GM21825 (cell line): ENCODE measurements around the gene UBXN11.

Experiments used
- ATAC-seq: cut with Tn5 transposase; IDR thresholded peaks from one replicate; pipeline ENCODE4 v1.9.1; 2021; ENCODE audit warnings: mild to moderate bottlenecking, moderate library complexity; ENCODE audit not compliant: unreplicated experiment

Gene UBXN11, protein sequence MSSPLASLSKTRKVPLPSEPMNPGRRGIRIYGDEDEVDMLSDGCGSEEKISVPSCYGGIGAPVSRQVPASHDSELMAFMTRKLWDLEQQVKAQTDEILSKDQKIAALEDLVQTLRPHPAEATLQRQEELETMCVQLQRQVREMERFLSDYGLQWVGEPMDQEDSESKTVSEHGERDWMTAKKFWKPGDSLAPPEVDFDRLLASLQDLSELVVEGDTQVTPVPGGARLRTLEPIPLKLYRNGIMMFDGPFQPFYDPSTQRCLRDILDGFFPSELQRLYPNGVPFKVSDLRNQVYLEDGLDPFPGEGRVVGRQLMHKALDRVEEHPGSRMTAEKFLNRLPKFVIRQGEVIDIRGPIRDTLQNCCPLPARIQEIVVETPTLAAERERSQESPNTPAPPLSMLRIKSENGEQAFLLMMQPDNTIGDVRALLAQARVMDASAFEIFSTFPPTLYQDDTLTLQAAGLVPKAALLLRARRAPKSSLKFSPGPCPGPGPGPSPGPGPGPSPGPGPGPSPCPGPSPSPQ

GRCh38 chr1:26306290-26307229 is at the start of gene UBXN11:
Gene UBXN11, minus strand, starts transcription at chr1:26306636. Its CDS starts 3,753 bp downstream, at chr1:26302883.
- ATAC-seq, result peak; percentile 97

GRCh38 chr1:26356106-26356505 is 49.7 kb upstream of the UBXN11 start:
- no peak for ATAC-seq

DNA sequence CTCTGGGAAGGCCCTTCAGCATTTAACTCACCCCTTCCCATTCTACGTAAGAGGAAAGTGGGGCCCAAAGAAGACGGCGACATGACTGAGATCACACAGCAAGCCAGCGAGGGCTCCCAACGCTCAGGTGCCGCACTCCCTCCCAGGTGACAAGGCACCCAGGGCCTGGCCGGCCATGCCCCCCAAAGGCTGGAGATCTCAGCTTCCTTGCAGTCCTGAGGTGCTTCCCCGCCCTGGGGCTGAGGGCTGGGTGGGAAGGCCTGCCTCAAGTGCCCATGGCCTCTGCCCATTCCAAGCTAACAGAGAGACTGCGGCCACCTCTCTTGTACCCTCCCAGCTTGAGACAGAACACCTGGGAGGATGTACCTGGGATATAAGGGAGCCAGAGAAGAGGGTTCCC is 48.5 kb upstream of the UBXN11 start:
- ATAC-seq, result no peak

- ATAC-seq, result no peak
Observed at GRCh38 chr1:26353976-26354820, 47.8 kb upstream of the UBXN11 start, which contains the start of gene CRYBG2. Gene CRYBG2, minus strand, starts transcription at chr1:26354130. Its CDS starts 7,473 bp downstream, at chr1:26346657.

- ATAC-seq, result no peak
Observed at GRCh38 chr1:26353210-26353859, 46.9 kb upstream of the UBXN11 start.

- no peak for ATAC-seq
Observed at GRCh38 chr1:26352338-26352679, 45.9 kb upstream of the UBXN11 start.

- no peak for ATAC-seq
Observed at GRCh38 chr1:26351590-26352337, 45.3 kb upstream of the UBXN11 start.

- ATAC-seq, result no peak
Observed at GRCh38 chr1:26350701-26351589, 44.5 kb upstream of the UBXN11 start.

DNA sequence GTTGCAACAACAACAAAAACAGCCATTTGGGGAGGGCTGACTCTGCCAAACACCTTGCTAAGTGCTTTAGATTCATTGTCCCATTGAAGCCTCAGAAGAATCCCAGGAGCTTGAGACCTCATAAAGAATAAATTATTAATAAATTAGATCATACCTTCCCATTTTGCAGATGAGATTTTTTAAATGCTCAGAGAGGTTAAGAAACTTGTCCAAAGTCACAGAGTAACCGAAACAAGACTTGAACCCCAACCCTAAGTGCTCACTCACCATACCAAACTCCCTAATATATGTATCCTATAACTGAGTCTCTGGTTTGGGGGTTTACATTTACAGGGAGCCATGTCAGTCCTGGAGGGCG is 43.9 kb upstream of the UBXN11 start:
- no peak for ATAC-seq

GRCh38 chr1:26349877-26350244 is 43.4 kb upstream of the UBXN11 start:
- no peak for ATAC-seq

DNA sequence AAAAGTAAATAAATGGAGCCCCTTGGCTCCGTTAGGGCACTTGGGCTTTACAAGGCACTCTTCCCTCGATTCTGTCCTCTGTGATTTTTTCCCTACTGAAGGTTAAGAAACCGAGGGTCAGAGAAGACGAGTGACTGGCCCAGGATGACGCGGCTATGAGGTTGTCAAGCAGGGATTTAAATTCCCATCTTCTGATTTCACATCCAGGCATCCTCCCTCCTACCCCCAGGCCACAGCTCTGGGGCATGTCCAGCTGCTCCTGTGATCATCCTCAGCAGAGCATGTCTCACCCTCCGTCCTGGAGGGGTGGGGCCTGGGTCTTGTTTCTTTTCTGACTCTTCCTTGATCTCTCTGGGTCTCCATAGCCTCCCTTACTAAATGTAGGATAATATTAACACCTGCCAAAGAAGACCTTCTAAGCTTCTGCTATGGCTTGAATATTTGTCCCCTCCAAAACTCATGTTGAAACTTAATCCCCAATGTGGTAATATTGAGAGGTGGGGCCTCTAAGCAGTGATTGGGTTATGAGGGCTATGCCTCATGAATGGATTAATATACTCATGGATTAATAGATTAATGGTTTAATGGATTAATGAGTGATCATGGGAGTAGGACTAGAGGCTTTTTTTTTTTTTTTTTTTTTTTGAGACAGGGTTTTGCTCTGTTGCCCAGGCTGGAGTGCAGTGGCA is 42.9 kb upstream of the UBXN11 start:
- ATAC-seq, result no peak

- ATAC-seq, result no peak
Observed at GRCh38 chr1:26346274-26347033, 40.0 kb upstream of the UBXN11 start.

GRCh38 chr1:26345718-26346117 is 39.3 kb upstream of the UBXN11 start:
- no peak for ATAC-seq

- ATAC-seq, result no peak
Observed at GRCh38 chr1:26344147-26344920, 37.9 kb upstream of the UBXN11 start.

- ATAC-seq, result no peak
Observed at GRCh38 chr1:26340047-26340481, 33.6 kb upstream of the UBXN11 start.

- ATAC-seq, result no peak
Observed at GRCh38 chr1:26338670-26339069, 32.2 kb upstream of the UBXN11 start.
